Measurements from ENCODE around the gene PHLDB2.

PHLDB2 gene

DNA sequence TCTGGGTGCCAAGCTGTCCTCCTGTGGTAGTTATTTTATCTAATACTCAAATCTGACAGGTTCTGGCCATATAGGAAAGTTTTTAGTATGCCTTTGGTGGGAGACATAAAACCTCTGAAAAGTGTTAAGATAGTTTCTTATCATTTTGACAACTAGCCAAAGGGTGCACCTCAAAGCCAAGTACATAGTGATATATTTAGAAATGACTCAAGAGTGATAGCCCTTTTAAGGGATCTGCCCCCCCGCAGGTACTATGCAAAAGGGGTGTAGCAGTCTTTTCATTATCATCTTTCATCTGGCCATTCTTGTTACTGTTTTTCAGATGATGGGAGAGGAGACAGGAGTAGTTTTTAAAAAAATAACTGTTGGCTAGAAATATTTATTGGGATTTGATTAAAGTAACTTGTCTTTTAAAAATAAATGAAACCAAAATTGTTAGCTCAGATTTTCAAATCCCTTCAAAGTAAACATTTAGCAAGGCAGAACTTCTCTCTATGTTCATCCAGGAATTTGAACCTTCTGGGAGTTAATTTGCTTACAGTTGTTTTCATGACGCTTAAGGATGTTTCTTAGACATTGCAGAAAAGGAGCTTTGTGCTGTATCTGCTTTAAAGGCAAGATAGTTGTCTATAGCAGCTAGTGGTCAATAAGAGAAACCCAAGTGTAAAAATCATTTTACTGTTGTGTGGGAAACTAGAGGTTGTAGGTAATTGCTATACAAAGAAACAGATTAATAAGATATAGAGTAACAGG lies 5.1 kb downstream of the PHLDB2 start:
- H3K9ac ChIP-seq (ENCODE audit: low read depth, low read length), result peak overlapping the region; percentile 69
- H3K27me3 ChIP-seq (ENCODE audit: control insufficient read depth, insufficient read depth, low read length), result no peaks in the 10 kb centered on the region
- H3K4me3 ChIP-seq (ENCODE audit: low read length), result no peak overlapping the region
- no peaks in the 10 kb centered on the region for H3K36me3 ChIP-seq (ENCODE audit: insufficient read depth, low read length)
- H3K9me3 ChIP-seq (replicated peaks; ENCODE audit: low read length), result no peaks in the 10 kb centered on the region
- peak overlapping the region; percentile 65 for H3K4me2 ChIP-seq (ENCODE audit: low read length)
- peaks cover 51% of the 10 kb centered on the region for H3K4me1 ChIP-seq (ENCODE audit: control insufficient read depth, insufficient read depth, low read length)

GRCh38 chr3:111864821-111865656 lies 6.0 kb downstream of the PHLDB2 start:
- Histone ChIP-seq H3K36me3 (ENCODE audit: insufficient read depth, low read length) (no peaks in the 10 kb centered on the region), H3K4me2 (ENCODE audit: low read length) (peak overlapping the region; percentile 65), H3K4me3 (ENCODE audit: low read length) (peak overlapping the region; percentile 32), H3K9me3 (replicated peaks; ENCODE audit: low read length) (no peaks in the 10 kb centered on the region), H3K27me3 (ENCODE audit: control insufficient read depth, insufficient read depth, low read length) (no peaks in the 10 kb centered on the region), H3K4me1 (ENCODE audit: control insufficient read depth, insufficient read depth, low read length) (peaks cover 51% of the 10 kb centered on the region), H3K9ac (ENCODE audit: low read depth, low read length) (peak overlapping the region; percentile 69)

DNA sequence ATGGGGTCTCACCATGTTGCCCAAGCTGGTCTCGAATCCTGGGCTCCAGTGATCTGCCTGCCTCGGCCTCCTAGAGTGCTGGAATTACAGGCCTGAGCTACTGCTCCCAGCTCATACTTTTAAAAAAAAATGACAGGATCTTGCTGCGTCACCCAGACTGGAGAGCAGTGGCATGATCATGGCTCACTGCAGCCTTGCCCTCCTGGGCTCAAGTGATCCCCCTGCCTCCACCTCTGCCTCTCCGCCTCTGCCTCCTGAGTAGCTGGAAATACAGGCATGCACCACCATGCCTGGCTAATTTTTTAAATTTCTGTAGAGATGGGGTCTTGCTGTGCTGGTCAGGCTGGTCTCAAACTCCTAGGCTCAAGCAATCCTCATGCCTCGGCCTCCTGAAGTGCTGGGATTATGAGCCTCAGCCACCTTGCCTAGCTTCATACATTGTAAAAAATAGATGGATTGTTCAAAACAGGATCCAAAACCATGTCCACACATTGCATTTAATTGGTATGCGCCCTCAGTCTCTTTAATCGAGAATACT lies 8.9 kb downstream of the PHLDB2 start:
- Histone ChIP-seq H3K4me3 (ENCODE audit: low read length) (no peak overlapping the region), H3K4me1 (ENCODE audit: control insufficient read depth, insufficient read depth, low read length) (peaks cover 32% of the 10 kb centered on the region), H3K27me3 (ENCODE audit: control insufficient read depth, insufficient read depth, low read length) (no peaks in the 10 kb centered on the region), H3K9ac (ENCODE audit: low read depth, low read length) (no peak overlapping the region), H3K4me2 (ENCODE audit: low read length) (no peak overlapping the region), H3K36me3 (ENCODE audit: insufficient read depth, low read length) (peaks cover 2% of the 10 kb centered on the region), H3K9me3 (replicated peaks; ENCODE audit: low read length) (no peaks in the 10 kb centered on the region)

DNA sequence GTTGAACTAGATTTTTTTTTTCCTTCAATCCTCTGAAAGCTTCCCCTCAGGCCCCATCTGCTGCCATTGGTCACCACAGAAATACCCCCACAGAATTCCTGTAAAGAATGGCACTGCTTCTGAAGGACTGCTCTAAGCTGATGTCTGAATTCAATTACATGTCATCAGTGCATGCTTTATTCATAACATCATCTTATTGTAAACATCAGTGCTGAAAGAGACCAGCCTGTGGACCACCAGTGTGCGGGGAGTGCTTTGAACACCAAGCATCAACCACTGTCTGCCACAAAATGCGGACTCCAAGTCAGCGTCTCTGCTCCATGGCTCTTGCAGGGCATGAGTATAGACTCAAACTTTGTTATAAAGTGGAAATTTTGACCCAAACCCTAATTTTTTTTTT lies 11.6 kb downstream of the PHLDB2 start:
- H3K4me3 ChIP-seq (ENCODE audit: low read length), result no peak overlapping the region
- no peaks in the 10 kb centered on the region for H3K9me3 ChIP-seq (replicated peaks; ENCODE audit: low read length)
- H3K36me3 ChIP-seq (ENCODE audit: insufficient read depth, low read length), result peaks cover 2% of the 10 kb centered on the region
- no peaks in the 10 kb centered on the region for H3K27me3 ChIP-seq (ENCODE audit: control insufficient read depth, insufficient read depth, low read length)
- no peak overlapping the region for H3K9ac ChIP-seq (ENCODE audit: low read depth, low read length)
- peaks cover 26% of the 10 kb centered on the region for H3K4me1 ChIP-seq (ENCODE audit: control insufficient read depth, insufficient read depth, low read length)
- no peak overlapping the region for H3K4me2 ChIP-seq (ENCODE audit: low read length)

DNA sequence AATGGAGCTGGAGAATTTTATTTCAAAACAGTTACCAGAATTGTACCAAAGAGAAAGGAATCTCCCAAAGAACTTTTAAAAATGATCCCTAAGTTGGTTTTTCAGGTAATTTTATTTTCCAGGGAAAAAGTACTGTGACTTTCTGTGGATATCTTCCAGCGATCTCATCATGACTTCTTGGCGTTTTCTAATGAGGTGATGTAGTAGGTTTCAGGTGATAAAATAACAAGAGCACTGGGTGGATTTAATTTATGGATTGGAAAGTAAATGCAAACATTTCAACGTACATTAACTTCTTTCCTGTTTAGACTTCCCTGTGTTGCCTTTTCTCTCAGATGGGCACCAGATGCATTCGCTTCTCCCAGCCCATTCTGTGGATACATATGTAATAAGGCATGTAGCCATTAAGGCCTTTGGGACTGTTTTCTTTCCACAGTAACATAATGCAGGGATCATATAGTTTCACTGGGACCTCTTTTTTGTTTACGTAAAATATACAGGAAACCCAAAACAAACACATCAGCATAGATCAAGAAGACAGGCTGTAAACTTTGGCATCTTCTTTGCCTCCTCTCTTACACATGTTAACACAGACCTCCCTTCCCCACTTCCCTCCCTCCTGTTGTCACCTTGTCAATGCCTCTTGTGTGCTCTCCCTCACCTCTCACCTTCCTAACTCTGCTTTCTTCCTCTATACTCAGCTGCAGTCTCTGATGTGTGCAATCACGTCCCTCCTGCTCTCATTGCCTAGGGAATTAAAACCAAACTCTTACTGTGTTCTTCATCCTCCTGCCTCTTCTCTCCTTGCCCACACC lies 13.0 kb downstream of the PHLDB2 start:
- Histone ChIP-seq H3K4me2 (ENCODE audit: low read length) (no peak overlapping the region), H3K9ac (ENCODE audit: low read depth, low read length) (no peak overlapping the region), H3K4me3 (ENCODE audit: low read length) (no peak overlapping the region), H3K36me3 (ENCODE audit: insufficient read depth, low read length) (peaks cover 2% of the 10 kb centered on the region), H3K9me3 (replicated peaks; ENCODE audit: low read length) (no peaks in the 10 kb centered on the region), H3K27me3 (ENCODE audit: control insufficient read depth, insufficient read depth, low read length) (no peaks in the 10 kb centered on the region), H3K4me1 (ENCODE audit: control insufficient read depth, insufficient read depth, low read length) (peaks cover 20% of the 10 kb centered on the region)

DNA sequence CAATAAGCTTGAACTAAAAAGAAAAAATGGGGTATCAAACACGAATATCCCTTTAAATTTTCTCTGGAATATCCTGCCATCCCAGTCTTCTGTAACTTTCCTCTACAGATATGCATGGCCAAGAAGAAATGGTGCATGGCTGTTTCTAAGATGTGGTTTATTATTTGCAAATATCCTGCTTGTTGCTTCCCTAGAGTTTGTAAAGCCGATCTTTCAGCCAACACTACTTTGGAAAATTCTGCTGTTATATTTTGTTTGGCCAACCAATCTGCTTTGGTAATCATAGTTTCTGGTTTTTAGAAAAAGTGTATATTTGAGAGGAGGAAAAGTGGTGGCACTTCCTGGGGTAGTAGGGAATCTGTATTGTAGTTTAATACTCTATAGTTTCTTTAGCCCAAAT lies 13.9 kb downstream of the PHLDB2 start:
- Histone ChIP-seq H3K36me3 (ENCODE audit: insufficient read depth, low read length) (peaks cover 2% of the 10 kb centered on the region), H3K4me1 (ENCODE audit: control insufficient read depth, insufficient read depth, low read length) (peaks cover 20% of the 10 kb centered on the region), H3K4me2 (ENCODE audit: low read length) (no peak overlapping the region), H3K4me3 (ENCODE audit: low read length) (no peak overlapping the region), H3K9ac (ENCODE audit: low read depth, low read length) (no peak overlapping the region), H3K27me3 (ENCODE audit: control insufficient read depth, insufficient read depth, low read length) (no peaks in the 10 kb centered on the region), H3K9me3 (replicated peaks; ENCODE audit: low read length) (no peaks in the 10 kb centered on the region)

- Histone ChIP-seq H3K9ac (ENCODE audit: low read depth, low read length) (peak overlapping the region; percentile 24), H3K36me3 (ENCODE audit: insufficient read depth, low read length) (peaks cover 2% of the 10 kb centered on the region), H3K4me2 (ENCODE audit: low read length) (peak overlapping the region; percentile 24), H3K9me3 (replicated peaks; ENCODE audit: low read length) (no peaks in the 10 kb centered on the region), H3K27me3 (ENCODE audit: control insufficient read depth, insufficient read depth, low read length) (no peaks in the 10 kb centered on the region), H3K4me3 (ENCODE audit: low read length) (no peak overlapping the region), H3K4me1 (ENCODE audit: control insufficient read depth, insufficient read depth, low read length) (peaks cover 20% of the 10 kb centered on the region)
Observed at GRCh38 chr3:111874177-111874820, 15.2 kb downstream of the PHLDB2 start.

DNA sequence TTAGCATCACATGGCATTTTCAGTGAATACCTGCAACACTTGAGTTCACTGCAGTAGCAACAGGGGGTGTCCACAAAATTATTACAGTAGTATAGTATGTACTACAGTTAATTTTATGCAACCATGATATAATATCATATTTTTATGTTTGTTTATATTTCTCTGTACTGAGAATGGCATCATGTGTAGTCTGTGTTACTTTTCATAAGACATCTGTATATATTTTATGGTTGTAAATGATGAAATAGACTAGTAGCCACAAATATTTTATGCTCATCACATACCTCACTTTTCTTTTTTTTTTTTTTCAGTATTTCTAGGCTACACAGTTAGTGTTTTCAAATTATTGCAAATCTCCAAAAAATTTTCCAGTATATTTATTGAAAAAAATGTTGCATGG lies 22.4 kb downstream of the PHLDB2 start:
- Histone ChIP-seq H3K4me3 (ENCODE audit: low read length) (no peak overlapping the region), H3K9me3 (replicated peaks; ENCODE audit: low read length) (no peaks in the 10 kb centered on the region), H3K4me1 (ENCODE audit: control insufficient read depth, insufficient read depth, low read length) (no peaks in the 10 kb centered on the region), H3K4me2 (ENCODE audit: low read length) (no peak overlapping the region), H3K27me3 (ENCODE audit: control insufficient read depth, insufficient read depth, low read length) (no peaks in the 10 kb centered on the region), H3K36me3 (ENCODE audit: insufficient read depth, low read length) (peaks cover 18% of the 10 kb centered on the region), H3K9ac (ENCODE audit: low read depth, low read length) (no peak overlapping the region)

DNA sequence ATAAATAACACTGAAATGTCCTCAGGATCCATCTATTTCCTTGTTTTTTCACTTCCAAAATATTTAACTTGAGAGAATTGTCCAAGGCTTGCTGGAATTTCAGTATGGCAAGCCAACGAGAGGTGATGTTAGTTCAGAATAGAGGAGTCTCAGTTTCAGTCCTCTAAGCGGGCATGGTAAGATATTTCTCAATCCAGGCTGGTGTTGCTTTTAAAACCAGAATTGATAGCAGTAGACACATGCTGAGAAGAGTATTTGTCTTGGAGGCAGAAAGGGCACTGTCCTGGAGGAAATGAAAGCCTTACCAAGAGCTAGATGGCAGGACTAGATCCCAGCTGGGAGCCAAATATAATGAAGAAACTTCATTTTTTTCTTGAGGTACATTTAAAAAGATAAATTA lies 23.1 kb downstream of the PHLDB2 start:
- Histone ChIP-seq H3K4me2 (ENCODE audit: low read length) (no peak overlapping the region), H3K9ac (ENCODE audit: low read depth, low read length) (no peak overlapping the region), H3K4me3 (ENCODE audit: low read length) (no peak overlapping the region), H3K36me3 (ENCODE audit: insufficient read depth, low read length) (peaks cover 24% of the 10 kb centered on the region), H3K9me3 (replicated peaks; ENCODE audit: low read length) (no peaks in the 10 kb centered on the region), H3K27me3 (ENCODE audit: control insufficient read depth, insufficient read depth, low read length) (no peaks in the 10 kb centered on the region), H3K4me1 (ENCODE audit: control insufficient read depth, insufficient read depth, low read length) (no peaks in the 10 kb centered on the region)

- Histone ChIP-seq H3K9me3 (replicated peaks; ENCODE audit: low read length) (no peaks in the 10 kb centered on the region), H3K9ac (ENCODE audit: low read depth, low read length) (no peak overlapping the region), H3K4me1 (ENCODE audit: control insufficient read depth, insufficient read depth, low read length) (no peaks in the 10 kb centered on the region), H3K27me3 (ENCODE audit: control insufficient read depth, insufficient read depth, low read length) (no peaks in the 10 kb centered on the region), H3K4me2 (ENCODE audit: low read length) (no peak overlapping the region), H3K36me3 (ENCODE audit: insufficient read depth, low read length) (peaks cover 24% of the 10 kb centered on the region), H3K4me3 (ENCODE audit: low read length) (no peak overlapping the region)
Observed at GRCh38 chr3:111882799-111883198, 23.7 kb downstream of the PHLDB2 start.
